GM06990 (cell line): ENCODE measurements around the gene AP4B1.

Source experiments
- DNase-seq: peaks from one replicate; pipeline ENCODE4 v3.0.0-alpha.2; 2011; ENCODE audit not compliant: insufficient read length; ENCODE audit errors: extremely low read depth
- H3K27me3 ChIP-seq: replicated peaks from 2 replicates; pipeline ENCODE4 v1.6.0; 2011; ENCODE audit warnings: low read length; ENCODE audit not compliant: control insufficient read depth, insufficient read depth
- H3K36me3 ChIP-seq: 2 replicates; pipeline ENCODE4 v1.5.1; 2011; ENCODE audit warnings: low read length; ENCODE audit not compliant: control insufficient read depth, insufficient read depth
- H3K4me3 ChIP-seq: replicated peaks from 2 replicates; pipeline ENCODE4 v1.5.1; 2011; ENCODE audit warnings: low read depth, mild to moderate bottlenecking, control low read depth, low read length
- TF ChIP-seq, protein P1 (sequence below): IDR thresholded peaks from 2 replicates; pipeline ENCODE4 v1.5.1; 2011; ENCODE audit warnings: low read length, control low read depth, mild to moderate bottlenecking, inconsistent platforms; ENCODE audit not compliant: insufficient read depth, poor library complexity, severe bottlenecking

AP4B1 gene

DNA sequence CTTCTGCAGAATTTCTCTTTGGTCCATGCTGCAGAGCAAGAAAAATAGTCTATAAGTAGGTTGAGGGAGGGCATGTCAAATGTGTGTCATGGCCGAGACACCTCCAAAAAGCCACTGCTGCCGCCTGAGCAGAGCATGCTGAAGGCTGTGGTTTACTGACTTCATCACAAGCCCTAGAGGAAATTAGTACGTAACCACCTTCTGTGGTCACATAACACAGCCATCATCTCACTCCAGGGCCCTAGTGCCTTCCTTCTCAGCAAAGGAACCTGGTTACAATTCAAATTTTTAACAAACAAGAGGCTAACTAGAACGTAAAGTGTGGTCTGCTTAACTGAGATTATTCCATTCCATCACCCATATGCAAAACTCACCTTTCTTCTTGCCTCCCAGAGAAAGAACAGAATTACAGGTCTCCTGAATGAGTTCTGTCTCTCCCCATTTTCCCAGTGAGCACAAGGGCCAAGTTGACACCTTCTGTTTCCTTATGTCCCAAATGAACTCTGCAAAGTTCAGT, 32.9 kb downstream of the AP4B1 start, which contains the start of gene PTPN22:
TSS of gene PTPN22 (minus strand) at position 116 of the 517 bp plus-strand sequence.
- TF ChIP-seq, protein P1, sequence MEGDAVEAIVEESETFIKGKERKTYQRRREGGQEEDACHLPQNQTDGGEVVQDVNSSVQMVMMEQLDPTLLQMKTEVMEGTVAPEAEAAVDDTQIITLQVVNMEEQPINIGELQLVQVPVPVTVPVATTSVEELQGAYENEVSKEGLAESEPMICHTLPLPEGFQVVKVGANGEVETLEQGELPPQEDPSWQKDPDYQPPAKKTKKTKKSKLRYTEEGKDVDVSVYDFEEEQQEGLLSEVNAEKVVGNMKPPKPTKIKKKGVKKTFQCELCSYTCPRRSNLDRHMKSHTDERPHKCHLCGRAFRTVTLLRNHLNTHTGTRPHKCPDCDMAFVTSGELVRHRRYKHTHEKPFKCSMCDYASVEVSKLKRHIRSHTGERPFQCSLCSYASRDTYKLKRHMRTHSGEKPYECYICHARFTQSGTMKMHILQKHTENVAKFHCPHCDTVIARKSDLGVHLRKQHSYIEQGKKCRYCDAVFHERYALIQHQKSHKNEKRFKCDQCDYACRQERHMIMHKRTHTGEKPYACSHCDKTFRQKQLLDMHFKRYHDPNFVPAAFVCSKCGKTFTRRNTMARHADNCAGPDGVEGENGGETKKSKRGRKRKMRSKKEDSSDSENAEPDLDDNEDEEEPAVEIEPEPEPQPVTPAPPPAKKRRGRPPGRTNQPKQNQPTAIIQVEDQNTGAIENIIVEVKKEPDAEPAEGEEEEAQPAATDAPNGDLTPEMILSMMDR, result no peak

DNA sequence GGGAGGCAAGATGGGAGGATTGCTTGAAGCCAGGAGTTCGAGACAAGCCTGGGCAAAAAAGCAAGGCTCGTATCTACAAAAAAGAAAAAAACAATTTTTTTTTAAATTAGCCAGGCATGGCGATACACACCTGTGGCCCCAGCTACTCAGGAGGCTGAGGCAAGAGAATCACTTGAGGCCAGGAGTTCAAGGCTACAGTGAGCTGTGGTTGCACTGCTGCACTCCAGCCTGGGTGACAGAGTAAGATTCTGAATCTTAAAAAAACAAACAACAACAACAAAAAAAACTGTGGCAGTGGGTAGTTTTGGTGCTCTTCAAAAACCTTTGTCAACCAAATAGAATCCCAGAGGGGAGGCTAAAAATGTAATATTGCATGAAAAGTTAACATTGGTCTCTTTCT, 33.8 kb downstream of the AP4B1 start:
- TF ChIP-seq, protein P1, result no peak
- H3K4me3 ChIP-seq, result peak overlapping the region; percentile 71
- H3K36me3 ChIP-seq, result no peaks in the 10 kb centered on the region; the same call in 1 of the 2 replicates
- DNase-seq, result no peak
- H3K27me3 ChIP-seq, result no peaks in the 10 kb centered on the region

More for the DNA sequence above, 32.9 kb downstream of the AP4B1 start, which contains the start of gene PTPN22:
- H3K4me3 ChIP-seq, result peak within 1 kb of the TSS; percentile 71
- peak; percentile 70 for DNase-seq
- no peaks in the 10 kb centered on the region for H3K27me3 ChIP-seq
- no peaks in the 10 kb centered on the region for H3K36me3 ChIP-seq

GRCh38 chr1:113868387-113869083, 36.1 kb downstream of the AP4B1 start:
- no peaks in the 10 kb centered on the region; the same call in 1 of the 2 replicates for H3K36me3 ChIP-seq
- TF ChIP-seq, protein P1, result no peak

GRCh38 chr1:113861641-113862040, 43.0 kb downstream of the AP4B1 start:
- TF ChIP-seq, protein P1, result no peak
- no peaks in the 10 kb centered on the region for H3K27me3 ChIP-seq
- H3K4me3 ChIP-seq, result no peak overlapping the region
- no peaks in the 10 kb centered on the region; the same call in 1 of the 2 replicates for H3K36me3 ChIP-seq
- DNase-seq, result no peak

More at GRCh38 chr1:113868387-113869083, 36.1 kb downstream of the AP4B1 start:
- H3K4me3 ChIP-seq, result no peak overlapping the region
- DNase-seq, result no peak
- no peaks in the 10 kb centered on the region for H3K27me3 ChIP-seq

DNA sequence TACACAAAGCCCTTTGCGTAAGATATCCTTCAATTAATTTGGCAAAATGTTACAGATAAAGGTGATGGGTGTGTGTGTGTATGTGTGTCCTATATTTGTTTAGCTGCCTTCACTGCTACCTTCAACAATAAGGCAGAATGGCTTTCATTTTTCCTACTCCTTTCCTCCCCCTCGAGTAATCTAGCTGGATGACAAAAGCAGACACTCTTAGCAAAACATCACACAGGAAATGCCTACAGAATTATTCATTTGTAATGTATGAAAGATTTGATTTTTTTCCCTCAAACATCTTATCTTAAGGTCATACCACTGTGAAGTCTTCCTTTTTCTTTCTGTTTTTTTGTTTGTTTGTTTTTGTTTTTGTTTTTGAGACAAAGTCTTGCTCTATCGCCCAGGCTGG, 43.7 kb downstream of the AP4B1 start:
- TF ChIP-seq, protein P1, result no peak
- Histone ChIP-seq H3K4me3 (no peak overlapping the region), H3K27me3 (no peaks in the 10 kb centered on the region), H3K36me3 (no peaks in the 10 kb centered on the region; the same call in none of the 2 replicates)
- DNase-seq, result no peak
